H9 (cell line): ENCODE data around the gene CEACAM20. TPM values are rescaled to one million over a fixed set of nuclear protein-coding genes. Genes with fewer than 3 reads are reported as not detected.

ENCODE experiments used
- DNase-seq: peaks from one replicate; pipeline ENCODE4 v3.0.0-alpha.2; 2017
- H2AFZ ChIP-seq: one replicate; pipeline ENCODE4 v1.6.1; 2013; ENCODE audit warnings: mild to moderate bottlenecking, low read length, control low read depth, moderate library complexity
- H2AK5ac ChIP-seq: 2 replicates; pipeline ENCODE4 v1.6.1; 2013; ENCODE audit warnings: low read length, control low read depth, mixed read lengths; ENCODE audit not compliant: insufficient read length
- H2BK120ac ChIP-seq: one replicate; pipeline ENCODE4 v1.6.1; 2013; ENCODE audit warnings: low read depth, mild to moderate bottlenecking, low read length, control low read depth, inconsistent platforms; ENCODE audit not compliant: poor library complexity, severe bottlenecking
- H2BK12ac ChIP-seq: 2 replicates; pipeline ENCODE4 v1.6.1; 2013; ENCODE audit warnings: low read length, control low read depth, mixed read lengths, low read depth; ENCODE audit not compliant: insufficient read length
- H2BK15ac ChIP-seq: 2 replicates; pipeline ENCODE4 v1.6.1; 2013; ENCODE audit warnings: low read depth, low read length, control low read depth
- H2BK20ac ChIP-seq: one replicate; pipeline ENCODE4 v1.6.1; 2013; ENCODE audit warnings: low read depth, mild to moderate bottlenecking, low read length, control low read depth, inconsistent platforms; ENCODE audit not compliant: poor library complexity, severe bottlenecking
- H2BK5ac ChIP-seq: 2 replicates; pipeline ENCODE4 v1.6.1; 2013; ENCODE audit warnings: low read length, control low read depth, mixed read lengths; ENCODE audit not compliant: insufficient read length
- H3K14ac ChIP-seq: 2 replicates; pipeline ENCODE4 v1.6.1; 2013; ENCODE audit warnings: low read length, control low read depth; ENCODE audit not compliant: insufficient read depth
- H3K18ac ChIP-seq: 2 replicates; pipeline ENCODE4 v1.6.1; 2013; ENCODE audit warnings: low read depth, mild to moderate bottlenecking, mixed read lengths, low read length, control low read depth; ENCODE audit not compliant: insufficient read length
- H3K23ac ChIP-seq: 2 replicates; pipeline ENCODE4 v1.6.1; 2013; ENCODE audit warnings: low read length, control low read depth, mixed read lengths, low read depth; ENCODE audit not compliant: insufficient read length
- H3K23me2 ChIP-seq: 2 replicates; pipeline ENCODE4 v1.6.1; 2013; ENCODE audit warnings: low read depth, mild to moderate bottlenecking, mixed read lengths, low read length, control low read depth; ENCODE audit not compliant: insufficient read length, poor library complexity, severe bottlenecking
- H3K27ac ChIP-seq: 2 replicates; pipeline ENCODE4 v1.5.1; 2013; ENCODE audit warnings: low read length, control low read depth, mixed read lengths, low read depth; ENCODE audit not compliant: insufficient read length
- H3K27me3 ChIP-seq: 2 replicates; pipeline ENCODE4 v1.6.1; 2013; ENCODE audit warnings: low read length, control low read depth, inconsistent platforms; ENCODE audit not compliant: insufficient read depth
- H3K4ac ChIP-seq: 2 replicates; pipeline ENCODE4 v1.6.1; 2013; ENCODE audit warnings: low read depth, mild to moderate bottlenecking, control low read depth, inconsistent platforms, low read length, moderate library complexity
- H3K4me1 ChIP-seq: 2 replicates; pipeline ENCODE4 v1.6.1; 2013; ENCODE audit warnings: low read length, control low read depth, inconsistent platforms; ENCODE audit not compliant: insufficient read depth
- H3K4me2 ChIP-seq: 2 replicates; pipeline ENCODE4 v1.6.1; 2013; ENCODE audit warnings: low read length, control low read depth, mixed read lengths; ENCODE audit not compliant: insufficient read length, insufficient read depth
- H3K56ac ChIP-seq: 2 replicates; pipeline ENCODE4 v1.6.1; 2013; ENCODE audit warnings: low read depth, mild to moderate bottlenecking, mixed read lengths, low read length, control low read depth; ENCODE audit not compliant: insufficient read length
- H3K79me1 ChIP-seq: 2 replicates; pipeline ENCODE4 v1.6.1; 2013; ENCODE audit warnings: low read depth, mild to moderate bottlenecking, moderate library complexity, low read length, control low read depth, inconsistent platforms; ENCODE audit not compliant: insufficient read depth, poor library complexity, severe bottlenecking
- H3K79me2 ChIP-seq: 2 replicates; pipeline ENCODE4 v1.6.1; 2013; ENCODE audit warnings: low read length, control low read depth, inconsistent platforms; ENCODE audit not compliant: insufficient read depth
- H3K9ac ChIP-seq: 2 replicates; pipeline ENCODE4 v1.6.1; 2013; ENCODE audit warnings: low read length, control low read depth, mixed read lengths; ENCODE audit not compliant: insufficient read length; ENCODE audit errors: extremely low read depth
- H3K9me3 ChIP-seq: one replicate; pipeline ENCODE4 v1.6.1; 2013; ENCODE audit warnings: low read depth, low read length, inconsistent platforms; ENCODE audit not compliant: control insufficient read depth
- H3T11ph ChIP-seq: one replicate; pipeline ENCODE4 v1.6.1; 2013; ENCODE audit warnings: mild to moderate bottlenecking, low read length, control low read depth, inconsistent platforms
- H4K20me1 ChIP-seq: one replicate; pipeline ENCODE4 v1.6.1; 2013; ENCODE audit not compliant: control insufficient read depth, insufficient read length, insufficient read depth
- H4K5ac ChIP-seq: 2 replicates; pipeline ENCODE4 v1.6.1; 2013; ENCODE audit warnings: low read depth, mild to moderate bottlenecking, mixed read lengths, low read length, control low read depth; ENCODE audit not compliant: insufficient read length
- H4K8ac ChIP-seq: replicated peaks from 2 replicates; pipeline ENCODE4 v1.6.1; 2013; ENCODE audit warnings: low read length, control low read depth, mixed read lengths, low read depth; ENCODE audit not compliant: insufficient read length
- H4K91ac ChIP-seq: 2 replicates; pipeline ENCODE4 v1.6.1; 2013; ENCODE audit warnings: low read depth, mild to moderate bottlenecking, moderate library complexity, mixed read lengths, low read length, control low read depth; ENCODE audit not compliant: insufficient read length
- H3K27ac Mint-ChIP-seq, 3 experiments: 2 replicates in 2 of 3; 3 replicates in 1 of 3; pipeline ENCODE4 v1.8.0; 2020 to 2021; ENCODE audit warnings: mixed read lengths in 3 of 3, mild to moderate bottlenecking in 1 of 3, moderate library complexity in 1 of 3
- H3K27me3 Mint-ChIP-seq: 2 replicates; pipeline ENCODE4 v1.8.0; 2021; ENCODE audit warnings: low read depth, mild to moderate bottlenecking, moderate library complexity, mixed read lengths
- H3K36me3 Mint-ChIP-seq, 3 experiments: 2 replicates in 2 of 3; 3 replicates in 1 of 3; pipeline ENCODE4 v1.8.0; 2020 to 2021; ENCODE audit warnings: low read depth in 3 of 3, mixed read lengths in 3 of 3; ENCODE audit not compliant: insufficient read depth in 1 of 3
- H3K4me1 Mint-ChIP-seq, 2 experiments: 2 replicates each; pipeline ENCODE4 v1.8.0; 2020; ENCODE audit warnings: mixed read lengths in 2 of 2
- H3K4me3 Mint-ChIP-seq, 2 experiments: 2 replicates in 1 of 2; 3 replicates in 1 of 2; pipeline ENCODE4 v1.8.0; 2020 to 2021; ENCODE audit warnings: mild to moderate bottlenecking in 2 of 2, mixed read lengths in 2 of 2, moderate library complexity in 1 of 2
- H3K9me3 Mint-ChIP-seq, 2 experiments: 2 replicates in 1 of 2; 3 replicates in 1 of 2; pipeline ENCODE4 v1.8.0; 2020; ENCODE audit warnings: mild to moderate bottlenecking in 2 of 2, mixed read lengths in 2 of 2, moderate library complexity in 1 of 2
- WGBS: extraction: QIAGEN DNeasy Blood & Tissue Kit; methylation state at CpG from one replicate; pipeline ENCODE4 v1.1.7; 2013; ENCODE audit warnings: missing lambda C conversion rate, low lambda C conversion rate, mixed read lengths; ENCODE audit not compliant: insufficient read length; ENCODE audit errors: extremely low coverage; 5-methylcytosine and 5-hydroxymethylcytosine counted together
- total RNA-seq: library from RNA; stranded (reverse); gene quantifications from 2 replicates; pipeline ENCODE4 v1.2.1, GENCODE V29; 2021
- TF ChIP-seq, protein P1 (sequence below): fragments of 200-600 bp; sonication (generic); conservative IDR thresholded peaks from 3 replicates; pipeline ENCODE4 v1.8.0; 2021; ENCODE audit warnings: antibody characterized with exemption, mild to moderate bottlenecking

CEACAM20 gene
- total RNA-seq, 1 experiment from 2014 or later = not detected

DNA sequence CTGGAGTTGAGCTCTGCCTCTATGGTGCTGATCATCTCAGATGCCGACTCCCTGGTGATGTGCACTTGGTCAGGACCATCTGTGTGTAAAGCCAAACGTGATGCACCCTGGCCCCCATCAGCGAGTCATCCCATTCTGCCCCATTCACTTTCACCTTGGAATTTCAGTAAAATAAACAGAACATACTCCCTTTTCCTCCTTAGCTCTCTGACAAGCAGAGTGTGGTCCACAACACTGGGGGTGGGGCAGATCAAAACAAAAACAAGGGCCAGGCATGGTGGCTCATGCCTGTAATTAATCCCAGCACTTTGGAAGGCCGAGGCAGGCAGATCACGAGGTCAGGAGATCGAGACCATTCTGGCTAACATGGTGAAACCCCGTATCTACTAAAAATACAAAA is 12.3 kb downstream of the CEACAM20 start:
- Histone ChIP-seq H3K4me1 (no peaks in the 10 kb centered on the region), H3K14ac (no peak overlapping the region), H3K23me2 (no peaks in the 10 kb centered on the region), H4K91ac (no peak overlapping the region), H4K5ac (no peak overlapping the region), H2BK120ac (no peak overlapping the region), H2BK12ac (no peak overlapping the region), H3K27me3 (no peaks in the 10 kb centered on the region), H3K4me2 (no peak overlapping the region), H2BK5ac (no peak overlapping the region), H3K79me1 (no peaks in the 10 kb centered on the region), H2BK20ac (no peak overlapping the region), H2AFZ (no peak overlapping the region), H3K27ac (no peak overlapping the region), H3K18ac (no peak overlapping the region), H4K8ac (no peak overlapping the region), H4K20me1 (no peaks in the 10 kb centered on the region), H3K9me3 (no peaks in the 10 kb centered on the region), H2AK5ac (no peak overlapping the region), H2BK15ac (no peak overlapping the region), H3K9ac (no peak overlapping the region), H3K56ac (no peak overlapping the region), H3T11ph (no peak overlapping the region), H3K4ac (no peak overlapping the region), H3K23ac (no peak overlapping the region), H3K79me2 (no peaks in the 10 kb centered on the region)
- Mint-ChIP-seq H3K4me3 (no peak overlapping the region), H3K9me3 (peaks cover 34 to 37% of the 10 kb centered on the region in 2 experiments), H3K4me1 (no peaks in the 10 kb centered on the region), H3K36me3 (no peaks in the 10 kb centered on the region; a peak in 1 of 7 replicates), H3K27ac (no peak overlapping the region), H3K27me3 (peaks cover 19% of the 10 kb centered on the region)
- TF ChIP-seq, protein P1, sequence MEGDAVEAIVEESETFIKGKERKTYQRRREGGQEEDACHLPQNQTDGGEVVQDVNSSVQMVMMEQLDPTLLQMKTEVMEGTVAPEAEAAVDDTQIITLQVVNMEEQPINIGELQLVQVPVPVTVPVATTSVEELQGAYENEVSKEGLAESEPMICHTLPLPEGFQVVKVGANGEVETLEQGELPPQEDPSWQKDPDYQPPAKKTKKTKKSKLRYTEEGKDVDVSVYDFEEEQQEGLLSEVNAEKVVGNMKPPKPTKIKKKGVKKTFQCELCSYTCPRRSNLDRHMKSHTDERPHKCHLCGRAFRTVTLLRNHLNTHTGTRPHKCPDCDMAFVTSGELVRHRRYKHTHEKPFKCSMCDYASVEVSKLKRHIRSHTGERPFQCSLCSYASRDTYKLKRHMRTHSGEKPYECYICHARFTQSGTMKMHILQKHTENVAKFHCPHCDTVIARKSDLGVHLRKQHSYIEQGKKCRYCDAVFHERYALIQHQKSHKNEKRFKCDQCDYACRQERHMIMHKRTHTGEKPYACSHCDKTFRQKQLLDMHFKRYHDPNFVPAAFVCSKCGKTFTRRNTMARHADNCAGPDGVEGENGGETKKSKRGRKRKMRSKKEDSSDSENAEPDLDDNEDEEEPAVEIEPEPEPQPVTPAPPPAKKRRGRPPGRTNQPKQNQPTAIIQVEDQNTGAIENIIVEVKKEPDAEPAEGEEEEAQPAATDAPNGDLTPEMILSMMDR = no peak
- WGBS = no CpG with 5 or more reads among the region's 7 CpGs
- DNase-seq = no peak
